ENCODE results near the gene BEAN1.
A peak's percentile ranks its signal among the peaks of the same experiment; 100 is the strongest.

Gene BEAN1

DNA sequence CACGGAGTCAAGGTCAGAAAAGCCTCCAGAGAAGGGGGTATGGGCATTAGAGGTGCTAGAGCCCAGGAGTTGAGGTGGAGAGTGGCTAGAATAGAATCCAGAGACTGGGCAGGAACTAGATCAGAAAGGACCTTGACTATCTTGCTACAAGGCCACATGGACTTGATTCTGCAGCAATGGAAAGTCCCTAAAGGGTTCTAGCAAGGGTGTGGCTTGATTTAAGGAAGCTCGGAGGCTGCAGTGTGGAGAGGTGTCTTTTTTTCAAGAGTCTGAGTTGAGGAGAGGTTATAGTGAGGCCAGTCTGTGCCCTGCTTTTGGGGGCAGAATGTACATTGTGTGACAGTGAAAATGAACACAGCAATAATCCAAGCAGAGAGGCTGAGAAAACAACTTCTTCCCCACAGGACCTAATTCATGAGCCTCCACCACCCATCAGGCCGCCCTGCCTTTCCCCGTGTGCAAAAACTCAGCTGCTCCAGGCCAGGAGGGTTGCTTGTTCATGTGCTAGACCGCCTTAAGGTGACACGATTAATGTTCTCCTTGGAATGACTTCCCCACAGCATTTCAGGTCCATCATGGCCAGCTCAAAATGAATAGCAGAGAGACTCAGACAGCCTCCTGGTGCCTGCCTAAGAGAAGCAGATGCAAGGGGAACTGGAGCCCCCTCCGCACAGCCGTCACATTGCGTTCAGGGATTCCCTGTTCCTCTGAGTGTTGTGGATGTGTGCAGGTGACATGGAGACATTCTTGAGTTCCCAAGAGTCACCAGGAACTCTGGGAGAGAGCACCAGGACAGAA lies 8.7 kb upstream of the BEAN1 start:
- no peak for DNase-seq (ENCODE audit: low read depth, low spot score)

DNA sequence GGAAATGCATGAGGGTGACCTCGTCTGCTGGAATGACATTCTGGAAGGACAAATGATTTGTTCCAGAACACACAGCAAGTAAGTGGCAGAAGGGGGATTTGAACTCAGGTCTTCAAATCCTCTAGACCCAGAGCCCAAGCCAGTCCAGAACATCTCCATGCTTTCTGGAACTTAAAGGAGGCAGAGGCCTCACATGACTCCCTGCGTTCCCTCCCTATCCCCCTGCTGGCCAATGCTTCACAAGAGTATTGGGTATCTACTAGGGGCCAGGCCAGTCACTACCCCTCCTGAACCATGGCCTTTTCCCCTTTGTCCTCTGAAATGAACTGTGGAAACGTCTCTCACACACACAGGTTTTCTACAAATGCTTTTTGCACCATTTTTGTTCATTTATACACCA lies 7.6 kb upstream of the BEAN1 start:
- no peak for DNase-seq (ENCODE audit: low read depth, low spot score)

DNA sequence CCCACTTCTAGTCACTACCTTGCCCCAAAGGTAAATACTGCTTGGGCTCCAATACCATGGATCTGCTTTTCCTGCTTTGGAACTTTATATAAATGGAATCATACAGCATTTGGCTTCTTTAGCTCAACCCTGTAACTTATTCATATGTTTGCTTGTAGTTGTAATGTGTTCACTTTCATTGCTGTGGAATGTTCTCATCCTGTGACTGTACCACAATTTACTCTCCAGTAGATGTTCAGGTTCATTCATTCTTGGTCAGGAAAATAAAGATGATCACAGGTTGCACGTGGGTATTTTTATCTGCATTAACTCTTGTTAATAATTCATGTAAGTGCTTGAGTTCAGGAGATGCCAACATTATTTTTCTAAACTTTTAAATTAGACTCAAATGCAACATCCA lies 6.7 kb upstream of the BEAN1 start:
- DNase-seq (ENCODE audit: low read depth, low spot score) = no peak

DNA sequence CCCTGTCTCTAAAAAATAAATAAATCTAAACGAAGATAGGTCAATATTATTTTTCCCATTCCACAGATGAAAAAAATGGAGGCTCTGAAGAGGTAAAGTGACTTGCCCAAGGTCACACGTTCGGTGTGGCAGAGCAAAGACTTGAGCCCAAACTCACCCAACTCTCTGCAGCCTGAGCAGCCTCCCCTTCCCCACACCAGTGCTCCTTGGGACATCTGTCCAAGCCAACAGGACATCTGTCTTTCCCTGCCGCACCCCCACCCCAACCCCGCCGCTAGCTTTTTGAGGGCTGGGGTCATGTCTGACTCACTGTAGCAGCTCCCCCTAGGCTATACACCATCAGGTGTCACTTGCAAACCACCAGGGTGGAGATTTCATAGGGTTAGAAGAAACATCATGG lies 5.2 kb upstream of the BEAN1 start:
- DNase-seq (ENCODE audit: low read depth, low spot score) = no peak

DNA sequence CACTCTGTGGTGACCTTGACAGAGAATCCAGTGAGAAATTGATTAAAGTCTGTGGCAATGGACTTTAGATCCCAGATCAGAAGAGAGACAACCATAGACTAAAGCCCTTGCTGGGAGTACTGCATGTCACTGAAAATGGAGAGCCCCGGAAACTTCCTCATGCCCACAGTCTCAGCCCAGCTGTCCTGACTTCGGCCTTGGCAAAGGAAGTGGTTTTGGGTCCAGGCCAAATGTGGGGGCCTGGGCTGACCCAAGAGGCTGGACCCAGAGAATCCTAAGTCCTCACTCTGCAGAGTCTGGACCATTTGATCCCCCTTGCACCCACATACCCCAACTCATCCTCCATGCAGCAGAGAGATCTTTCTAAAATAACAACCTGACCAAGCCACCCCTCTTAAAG lies 4.7 kb upstream of the BEAN1 start:
- no peak for DNase-seq (ENCODE audit: low read depth, low spot score)

DNA sequence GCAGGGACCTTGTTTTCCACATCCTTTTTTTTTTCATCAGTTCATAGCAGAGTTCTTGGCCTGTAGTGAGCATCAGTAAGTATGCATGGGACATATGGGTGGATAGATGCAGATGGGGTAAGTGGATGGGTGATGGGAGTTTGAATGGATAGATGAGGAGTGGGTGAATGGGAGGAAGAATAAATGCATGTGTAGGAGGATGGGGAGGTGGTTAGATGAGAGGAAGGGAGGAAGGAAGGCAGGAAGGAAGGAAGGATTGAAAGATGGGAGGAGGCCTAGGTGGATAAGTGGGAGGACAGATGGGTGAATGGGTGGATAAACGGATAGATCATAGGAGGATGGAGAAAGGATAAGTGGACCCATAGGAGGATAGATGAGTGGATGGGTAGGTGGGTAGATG lies 3.9 kb upstream of the BEAN1 start:
- DNase-seq (ENCODE audit: low read depth, low spot score) = no peak

DNA sequence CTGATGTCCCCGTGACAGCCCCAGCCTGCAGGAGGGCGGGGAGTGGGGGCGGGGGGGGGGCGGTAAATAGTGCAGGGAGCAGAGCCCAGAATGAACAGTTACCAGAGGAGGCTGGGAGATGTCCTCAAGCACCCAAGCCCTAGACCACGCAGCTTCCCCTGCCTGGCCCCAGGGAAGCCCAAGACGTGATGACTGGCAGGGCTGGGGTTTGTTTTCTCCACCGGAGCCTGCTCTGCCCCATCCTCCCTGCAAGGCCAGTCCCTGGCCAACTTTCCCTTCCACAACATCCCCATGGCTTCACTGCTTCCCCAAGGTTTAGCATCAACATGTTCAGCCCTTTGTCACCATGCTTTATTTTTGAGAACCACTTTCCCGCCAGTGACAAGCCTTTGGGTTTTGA lies 1.4 kb upstream of the BEAN1 start:
- DNase-seq (ENCODE audit: low read depth, low spot score) = no peak

DNA sequence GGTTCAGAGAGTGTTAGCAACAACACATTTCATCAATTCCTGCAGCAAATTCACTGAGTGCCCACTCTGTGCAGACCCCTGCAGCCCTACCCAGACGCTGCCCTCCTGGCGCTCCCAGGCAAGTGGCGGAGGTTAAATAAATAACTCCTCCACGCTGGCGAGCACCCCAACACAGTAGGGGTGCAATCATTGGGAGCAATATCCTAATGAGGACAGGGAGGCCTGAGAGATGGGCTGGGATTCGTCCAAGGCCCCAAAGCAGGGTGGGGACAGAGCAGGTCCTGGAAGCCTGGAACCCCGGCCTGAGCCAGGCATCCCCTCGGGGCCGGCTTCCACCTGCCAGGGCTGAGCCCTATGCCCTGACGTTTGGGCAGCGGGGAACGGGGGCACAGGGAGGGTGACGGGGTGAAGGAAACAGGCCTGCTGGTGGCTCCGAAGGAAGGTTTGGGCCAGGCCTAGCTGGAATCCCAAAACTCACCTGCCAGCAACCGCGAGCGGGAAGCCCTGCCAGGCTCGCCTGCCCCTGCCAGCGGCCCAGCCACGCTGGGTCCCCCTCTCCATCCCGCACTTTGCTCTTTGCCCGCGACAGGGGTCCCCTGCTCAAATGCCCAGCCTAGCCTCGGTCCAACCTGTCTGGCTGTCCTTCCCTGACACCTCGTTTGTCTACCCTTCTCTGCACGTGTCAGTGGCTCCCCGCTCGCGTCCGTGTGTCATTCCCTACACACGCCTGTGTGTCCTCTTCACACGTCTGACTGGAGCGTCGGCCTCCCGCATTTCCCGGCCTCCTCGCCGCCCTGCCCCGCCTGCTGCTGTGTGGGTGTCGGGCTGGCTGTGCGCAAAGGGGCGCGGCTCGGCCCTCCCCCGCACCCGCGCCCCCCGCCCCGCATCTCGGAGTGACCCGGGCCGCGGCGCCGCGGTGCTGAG lies 721 bp upstream of the BEAN1 start:
- no peak for DNase-seq (ENCODE audit: low read depth, low spot score)

DNA sequence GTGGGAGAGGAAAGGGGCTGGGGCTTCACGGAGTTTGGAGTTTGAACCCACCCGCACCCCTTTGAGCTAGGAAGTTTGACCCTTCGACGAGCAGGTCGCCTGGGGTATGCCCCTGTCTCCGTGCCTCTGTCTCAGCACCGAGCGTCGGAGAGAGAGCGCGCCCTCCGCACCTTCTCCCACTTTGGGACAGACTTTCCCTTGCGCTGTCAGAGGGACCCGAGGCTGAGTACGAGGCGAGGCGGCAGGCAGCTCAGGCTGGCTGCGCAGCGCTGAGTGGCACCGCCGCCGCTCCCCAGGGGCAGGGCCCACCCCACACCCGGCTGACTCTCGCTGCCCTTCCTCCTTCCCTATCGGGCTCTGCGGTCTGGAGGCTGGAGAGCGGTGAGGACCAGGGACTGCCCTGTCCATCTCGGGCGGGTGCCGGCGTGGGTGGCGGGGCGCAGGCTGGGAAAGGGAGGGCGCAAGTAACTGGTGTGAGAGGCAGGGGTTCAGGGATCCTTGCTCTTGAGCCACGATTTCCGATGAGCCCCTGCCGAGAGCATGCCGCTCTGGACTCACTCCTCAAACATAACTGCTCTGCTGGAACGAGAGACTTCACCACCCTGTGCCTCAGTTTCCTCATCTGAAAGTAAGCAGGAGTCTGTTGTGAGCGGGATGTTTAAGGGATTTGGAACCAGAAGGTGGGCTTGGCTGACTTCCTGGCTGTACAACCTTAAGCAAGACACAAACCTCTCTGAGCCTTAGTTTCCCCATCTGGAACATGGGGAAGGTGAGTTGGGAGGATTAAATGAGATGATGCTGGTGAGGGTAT lies 981 bp downstream of the BEAN1 start:
- no peak for DNase-seq (ENCODE audit: low read depth, low spot score)

DNA sequence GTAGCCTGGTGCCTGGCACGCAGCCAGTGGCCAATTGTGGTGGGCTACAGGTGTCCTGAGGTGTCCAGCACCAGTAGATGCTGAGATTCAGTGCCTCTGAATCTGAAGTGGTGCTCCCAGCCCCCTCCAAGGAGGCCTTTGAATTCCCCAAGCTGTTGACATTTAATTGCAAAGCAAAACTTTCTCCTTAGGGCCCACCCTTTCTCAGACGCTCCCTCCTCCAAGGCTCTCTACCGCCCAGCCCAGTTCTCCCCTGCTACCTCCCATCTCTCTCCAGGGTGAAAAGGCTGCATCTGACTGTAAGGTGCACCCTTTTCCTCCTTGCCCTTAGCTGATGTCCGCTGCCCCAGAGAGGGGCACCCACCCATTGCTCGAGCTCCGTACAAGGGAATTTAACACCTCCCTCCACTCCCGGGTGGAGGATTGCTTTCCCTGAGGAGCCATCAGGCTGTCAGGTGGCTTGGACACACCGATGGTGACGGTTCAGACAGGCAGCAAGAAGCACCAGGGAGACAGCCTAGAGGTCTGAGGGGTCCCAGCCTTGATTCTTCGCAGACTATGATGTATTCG lies 1.7 kb downstream of the BEAN1 start:
- no peak for DNase-seq (ENCODE audit: low read depth, low spot score)

DNA sequence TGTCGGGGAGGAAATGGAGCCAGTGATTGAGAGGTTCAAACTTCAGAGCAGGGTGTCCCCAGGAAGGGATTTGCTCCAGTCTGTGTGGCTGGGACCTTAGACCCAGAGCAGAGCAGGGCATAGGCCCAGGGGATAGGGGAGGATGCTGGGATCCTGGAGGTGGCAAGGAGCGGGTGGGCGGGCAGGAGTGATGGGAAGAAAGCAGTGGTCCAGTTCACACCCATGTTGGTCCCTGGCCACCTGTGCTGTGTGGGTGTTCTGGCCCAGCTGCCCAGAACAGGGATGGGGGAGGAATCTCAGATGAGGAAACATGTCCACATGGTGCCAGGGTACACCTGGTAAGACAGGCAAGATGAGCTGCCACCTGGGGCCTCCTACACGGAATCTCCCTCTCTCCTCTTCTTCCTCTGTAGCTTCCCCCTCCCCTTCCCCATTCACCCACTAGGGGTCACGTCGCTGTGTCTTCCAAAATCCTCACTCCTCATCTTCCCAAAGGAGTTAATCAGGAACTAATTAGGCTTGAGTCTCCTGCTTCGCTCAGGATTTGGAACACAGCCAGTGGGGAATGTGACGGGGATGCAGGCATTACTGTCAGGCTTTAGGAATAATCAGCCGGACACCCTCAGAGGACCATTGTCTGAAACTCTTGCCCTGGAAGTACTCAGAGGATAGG lies 2.3 kb downstream of the BEAN1 start:
- DNase-seq (ENCODE audit: low read depth, low spot score) = no peak

DNA sequence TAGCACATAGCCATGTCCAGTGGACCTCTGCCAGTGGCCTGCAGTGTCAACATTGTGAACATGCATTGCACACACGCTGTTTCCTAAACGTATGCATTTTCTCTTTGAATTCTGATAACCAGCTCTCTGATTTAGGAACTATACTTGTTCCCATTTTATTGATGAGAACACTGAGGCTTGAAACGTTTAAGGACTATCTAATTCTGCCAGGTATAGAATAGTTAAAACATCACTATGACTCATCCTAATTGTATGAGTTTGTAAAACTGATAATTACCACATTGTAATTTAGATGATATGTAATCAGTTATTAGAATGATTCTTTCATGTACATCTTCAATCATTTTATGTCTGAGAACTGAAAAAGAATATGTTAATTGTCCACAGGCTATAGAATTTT lies 3.1 kb downstream of the BEAN1 start:
- no peak for DNase-seq (ENCODE audit: low read depth, low spot score)

DNA sequence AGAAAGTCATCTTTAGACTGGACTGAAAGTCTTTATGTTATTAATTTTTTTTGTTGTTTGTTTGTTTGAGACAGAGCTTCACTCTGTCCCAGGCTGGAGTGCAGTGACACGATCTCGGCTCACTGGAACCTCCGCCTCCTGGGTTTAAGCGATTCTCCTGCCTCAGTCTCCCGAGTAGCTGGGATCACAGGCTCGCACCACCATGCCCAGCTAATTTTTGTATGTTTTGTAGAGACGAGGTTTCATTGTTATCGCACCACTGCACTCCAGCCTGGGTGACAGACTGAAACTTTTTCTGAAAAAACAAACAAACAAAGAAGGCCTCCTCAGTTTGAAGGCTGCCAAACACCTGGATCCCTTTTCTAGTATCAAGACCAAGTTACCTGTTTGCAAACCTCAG lies 4.7 kb downstream of the BEAN1 start:
- DNase-seq (ENCODE audit: low read depth, low spot score) = no peak

DNA sequence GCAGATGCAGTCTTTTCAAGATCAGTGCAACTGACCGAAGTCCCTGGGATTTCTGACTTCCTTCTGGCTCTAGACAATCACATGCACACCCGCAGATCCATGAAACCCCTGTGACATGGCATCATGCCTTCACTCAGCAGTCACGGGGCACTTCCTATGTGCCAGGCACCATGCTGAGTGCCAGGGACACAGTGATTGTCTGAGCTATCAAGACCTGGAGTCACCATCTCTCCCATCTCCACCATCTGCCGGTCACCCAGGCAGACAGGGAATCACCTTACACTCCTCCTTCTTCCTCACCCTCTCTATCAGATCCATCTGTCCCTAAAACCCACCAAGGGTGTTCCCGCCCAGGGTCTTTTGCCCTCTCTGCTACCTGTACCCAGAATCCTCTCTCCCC lies 5.3 kb downstream of the BEAN1 start:
- DNase-seq (ENCODE audit: low read depth, low spot score) = no peak

DNA sequence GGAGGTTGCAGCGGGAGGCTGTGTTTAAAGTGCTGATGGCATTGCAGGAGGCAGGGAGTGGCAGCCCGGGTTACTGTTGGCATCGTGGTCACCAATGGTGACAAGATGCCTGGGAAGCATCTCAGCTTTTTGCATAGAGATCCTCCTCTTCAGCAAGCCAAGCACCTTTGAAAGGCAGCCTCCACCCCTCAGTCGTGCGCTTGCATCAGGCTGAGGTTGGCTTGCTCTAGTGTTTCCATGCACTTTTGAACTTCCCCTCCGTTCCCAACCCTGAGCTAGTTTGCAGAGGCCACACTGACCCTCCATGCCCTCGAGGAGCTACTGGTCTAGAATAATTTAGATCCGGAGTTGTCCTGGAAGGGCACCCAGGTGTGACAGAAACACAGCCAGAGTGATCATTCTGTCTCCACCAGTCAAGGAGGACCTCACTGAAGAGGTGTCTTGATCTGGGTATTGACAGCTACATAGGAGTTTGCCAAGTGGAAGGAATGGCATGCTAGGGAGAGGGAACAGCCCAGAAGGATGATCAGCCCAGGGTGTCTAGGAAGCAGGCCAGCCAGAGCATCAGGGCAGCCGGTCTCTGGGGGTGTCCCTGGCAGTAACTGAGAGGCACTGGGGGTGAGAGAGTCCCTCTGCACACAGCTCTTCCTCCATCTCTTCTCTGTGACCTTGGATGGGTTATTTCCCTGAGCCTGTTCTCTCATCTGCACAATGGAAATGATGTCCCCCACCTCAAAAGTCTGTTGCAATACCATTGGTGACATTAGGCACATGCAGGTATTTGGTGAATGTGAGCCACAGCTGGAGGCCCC lies 7.7 kb downstream of the BEAN1 start:
- peak; percentile 48 for DNase-seq (ENCODE audit: low read depth, low spot score)

DNA sequence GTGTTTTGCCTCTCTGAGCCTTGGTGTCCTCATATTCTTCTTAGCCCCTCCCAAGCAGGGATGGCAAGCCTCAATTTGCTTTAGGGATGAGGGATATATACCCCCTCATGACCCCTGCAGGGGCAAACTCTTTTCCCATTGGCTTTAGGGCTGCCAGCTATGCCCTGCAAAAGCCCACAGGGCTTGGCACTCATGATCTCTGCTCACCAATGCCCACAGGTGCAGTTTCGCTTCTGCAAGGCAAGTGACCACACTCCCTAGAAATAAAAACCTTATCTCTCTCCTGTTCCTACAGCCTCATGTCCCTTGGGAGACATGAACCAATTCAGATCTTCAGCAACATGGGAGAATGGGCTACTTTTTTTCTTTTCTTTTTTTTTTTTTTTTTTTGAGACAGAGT lies 8.8 kb downstream of the BEAN1 start:
- no peak for DNase-seq (ENCODE audit: low read depth, low spot score)

DNA sequence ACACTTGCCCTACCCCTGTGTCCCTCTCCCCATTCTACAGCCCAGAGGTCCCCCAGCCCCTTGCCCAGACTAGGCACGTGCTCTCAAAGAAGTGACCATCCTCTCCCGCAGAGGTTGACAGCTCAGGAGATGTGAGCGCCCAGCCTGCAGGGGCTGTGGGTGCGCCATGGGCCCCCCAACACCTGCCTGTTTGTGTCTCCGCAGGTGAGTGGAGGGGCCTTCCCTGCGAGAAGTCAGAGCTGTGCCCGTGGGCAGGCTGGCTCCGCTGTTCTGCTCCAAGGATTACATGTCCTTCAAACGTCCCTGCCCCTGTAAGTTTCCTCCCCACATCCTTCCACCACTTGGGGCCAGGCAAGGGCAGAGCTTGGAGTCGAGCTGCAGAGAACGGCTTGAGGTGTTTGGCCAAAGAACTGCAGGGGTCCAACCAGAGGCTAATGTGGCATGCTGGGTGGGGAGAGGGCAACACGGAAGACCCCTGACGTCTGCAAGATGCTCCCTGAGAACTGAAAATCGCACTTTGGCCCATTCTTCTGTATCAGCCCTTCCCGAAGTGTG lies 10.4 kb downstream of the BEAN1 start:
- DNase-seq (ENCODE audit: low read depth, low spot score) = no peak

DNA sequence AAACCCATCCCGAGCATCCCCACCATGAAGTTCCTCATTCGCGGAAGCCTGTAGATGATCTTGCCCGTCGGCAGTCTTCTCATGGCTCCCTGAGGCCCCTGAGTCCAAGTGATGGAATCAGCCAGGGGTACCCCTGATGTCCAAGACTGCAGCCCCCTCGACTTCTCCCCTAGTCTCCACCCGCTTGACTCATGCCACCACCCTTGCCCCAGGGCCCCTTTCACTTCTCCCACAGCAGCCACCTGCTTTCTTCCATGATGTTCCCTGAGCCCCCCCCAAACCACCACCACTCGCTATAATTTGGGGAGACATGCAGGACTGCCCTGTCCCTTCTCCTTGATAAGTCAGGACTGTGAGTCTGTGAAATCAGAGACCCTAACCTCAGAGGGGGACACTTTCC lies 11.4 kb downstream of the BEAN1 start:
- no peak for DNase-seq (ENCODE audit: low read depth, low spot score)

DNA sequence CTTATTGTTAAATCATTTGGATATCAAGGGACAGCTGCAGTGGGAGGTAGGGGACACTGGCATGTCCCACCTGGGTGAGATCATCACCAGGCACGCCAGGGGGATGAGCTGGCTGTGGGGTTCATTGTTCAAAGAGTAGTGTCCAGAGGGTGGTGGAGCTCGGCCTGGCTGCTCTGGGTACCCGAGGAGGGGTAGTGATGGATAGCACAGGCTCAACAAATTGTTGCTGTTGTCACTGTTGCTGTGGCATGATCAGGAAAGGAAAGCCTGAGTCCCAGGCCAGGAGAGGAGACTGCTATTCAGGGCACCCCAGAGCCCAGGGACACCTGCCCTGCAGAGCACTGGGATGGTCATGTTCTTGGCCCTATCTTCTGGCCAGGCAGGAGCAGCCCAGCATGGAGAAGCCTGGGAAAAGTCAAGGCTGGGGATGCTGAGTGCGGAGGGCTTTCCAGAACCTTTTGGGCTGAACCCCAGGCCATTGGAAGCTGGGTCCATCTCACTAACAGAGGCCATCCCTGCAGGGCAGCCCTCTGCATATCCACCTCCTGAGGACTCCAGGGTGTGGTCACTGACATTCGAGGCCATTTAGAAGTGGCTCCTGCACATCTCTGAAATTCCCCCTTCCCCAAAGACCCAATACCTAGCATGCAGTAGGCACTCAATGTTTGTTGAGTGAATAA lies 12.1 kb downstream of the BEAN1 start:
- DNase-seq (ENCODE audit: low read depth, low spot score) = no peak

Measured in iPS DF 19.7 (cell line).